Body of pancreas (tissue), 4 donors: ENCODE measurements around the gene TBC1D16.

ENCODE experiments used
- CTCF ChIP-seq, 7 experiments: fragments of 450-650 bp in 4 of 7; fragments of 200-600 bp in 3 of 7; sonication (generic) in 3 of 7; IDR thresholded peaks; one replicate each; pipeline ENCODE4 v1.5.1; 2016 to 2019; ENCODE audit warnings: antibody characterized with exemption in 7 of 7
- POLR2A ChIP-seq, 3 donors: fragments of 450-650 bp; IDR thresholded peaks; one replicate each; pipeline ENCODE4 v1.6.1; 2016; ENCODE audit warnings: antibody characterized with exemption in 3 of 3, mild to moderate bottlenecking in 2 of 3

GRCh38 chr17:79883202-79883601 is 152.5 kb downstream of the TBC1D16 start:
- TF ChIP-seq POLR2A (IDR thresholded peaks at IDR 0.05) (no peak), CTCF (IDR thresholded peaks at IDR 0.05) (no peak)
